Nephron progenitor cell (in vitro differentiated cells): ENCODE measurements around the gene CCDC69.

Experiments
- DNase-seq: peaks from one replicate; pipeline ENCODE4 v3.0.0; 2021
- H3K27ac Mint-ChIP-seq: 2 replicates; pipeline ENCODE4 v1.8.0; 2021; ENCODE audit warnings: mild to moderate bottlenecking, moderate library complexity, mixed read lengths
- H3K27me3 Mint-ChIP-seq: 2 replicates; pipeline ENCODE4 v1.8.0; 2021; ENCODE audit warnings: mild to moderate bottlenecking, low read depth, mixed read lengths; ENCODE audit not compliant: poor library complexity
- H3K36me3 Mint-ChIP-seq: 2 replicates; pipeline ENCODE4 v1.8.0; 2021; ENCODE audit warnings: low read depth, mixed read lengths
- H3K4me1 Mint-ChIP-seq: 2 replicates; pipeline ENCODE4 v1.8.0; 2021; ENCODE audit warnings: mixed read lengths
- H3K4me3 Mint-ChIP-seq: 2 replicates; pipeline ENCODE4 v1.8.0; 2021; ENCODE audit warnings: mild to moderate bottlenecking, moderate library complexity, mixed read lengths
- H3K9me3 Mint-ChIP-seq: 2 replicates; pipeline ENCODE4 v1.8.0; 2021; ENCODE audit warnings: mild to moderate bottlenecking, moderate library complexity, mixed read lengths
- CTCF ChIP-seq: fragments of 200-600 bp; sonication (generic); IDR thresholded peaks from 2 replicates; pipeline ENCODE4 v1.5.0; 2021; ENCODE audit warnings: antibody characterized with exemption

Gene CCDC69

GRCh38 chr5:151222054-151222789 lies 1.7 kb downstream of the CCDC69 start:
- peaks cover 38% of the 10 kb centered on the region for H3K4me1 Mint-ChIP-seq
- H3K27ac Mint-ChIP-seq = no peak overlapping the region
- no peak for DNase-seq
- TF ChIP-seq CTCF = no peak
- H3K9me3 Mint-ChIP-seq = no peaks in the 10 kb centered on the region
- H3K36me3 Mint-ChIP-seq = no peaks in the 10 kb centered on the region
- peak overlapping the region; percentile 86 for H3K4me3 Mint-ChIP-seq
- H3K27me3 Mint-ChIP-seq = peaks cover 38% of the 10 kb centered on the region

- no peaks in the 10 kb centered on the region for H3K36me3 Mint-ChIP-seq
- no peak for DNase-seq
- peaks cover 38% of the 10 kb centered on the region for H3K4me1 Mint-ChIP-seq
- H3K27ac Mint-ChIP-seq = no peak overlapping the region
- H3K27me3 Mint-ChIP-seq = peaks cover 38% of the 10 kb centered on the region
- no peak for TF ChIP-seq CTCF
- H3K4me3 Mint-ChIP-seq = no peak overlapping the region
- no peaks in the 10 kb centered on the region for H3K9me3 Mint-ChIP-seq
Observed at GRCh38 chr5:151221574-151221973, 2.3 kb downstream of the CCDC69 start.

DNA sequence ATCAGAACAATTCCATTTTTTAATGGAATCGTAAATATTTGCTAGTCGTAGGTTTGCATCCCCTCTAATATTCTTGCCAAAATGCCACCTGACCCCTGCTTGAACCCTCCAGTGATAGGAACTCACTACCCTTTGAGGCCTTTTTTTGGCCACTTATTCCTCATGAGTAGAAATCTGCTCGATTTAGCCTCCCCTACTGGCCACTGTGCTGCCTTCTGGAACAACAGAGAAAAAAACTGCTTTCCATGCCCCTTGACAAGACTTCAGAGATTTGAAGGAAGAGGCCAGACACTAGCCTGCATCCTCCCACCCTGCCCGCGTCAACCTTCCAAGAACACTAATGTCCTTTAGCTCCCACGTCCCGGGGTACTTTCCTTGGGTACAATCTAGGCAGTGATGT lies 4.1 kb downstream of the CCDC69 start:
- Mint-ChIP-seq H3K4me3 (no peak overlapping the region), H3K36me3 (no peaks in the 10 kb centered on the region), H3K9me3 (no peaks in the 10 kb centered on the region), H3K27ac (no peak overlapping the region), H3K27me3 (peaks cover 38% of the 10 kb centered on the region), H3K4me1 (peaks cover 47% of the 10 kb centered on the region)
- DNase-seq = no peak
- TF ChIP-seq CTCF = no peak

- Mint-ChIP-seq H3K4me1 (peaks cover 53% of the 10 kb centered on the region), H3K9me3 (no peaks in the 10 kb centered on the region), H3K27me3 (peaks cover 35% of the 10 kb centered on the region), H3K36me3 (no peaks in the 10 kb centered on the region), H3K27ac (no peak overlapping the region), H3K4me3 (no peak overlapping the region)
- TF ChIP-seq CTCF = no peak
- no peak for DNase-seq
Observed at GRCh38 chr5:151219138-151219537, 4.8 kb downstream of the CCDC69 start.

- H3K4me3 Mint-ChIP-seq = no peak overlapping the region
- no peak for DNase-seq
- peaks cover 57% of the 10 kb centered on the region for H3K4me1 Mint-ChIP-seq
- H3K36me3 Mint-ChIP-seq = no peaks in the 10 kb centered on the region
- H3K9me3 Mint-ChIP-seq = no peaks in the 10 kb centered on the region
- H3K27ac Mint-ChIP-seq = no peak overlapping the region
- H3K27me3 Mint-ChIP-seq = peaks cover 31% of the 10 kb centered on the region
- TF ChIP-seq CTCF = no peak
Observed at GRCh38 chr5:151218177-151218576, 5.7 kb downstream of the CCDC69 start.

DNA sequence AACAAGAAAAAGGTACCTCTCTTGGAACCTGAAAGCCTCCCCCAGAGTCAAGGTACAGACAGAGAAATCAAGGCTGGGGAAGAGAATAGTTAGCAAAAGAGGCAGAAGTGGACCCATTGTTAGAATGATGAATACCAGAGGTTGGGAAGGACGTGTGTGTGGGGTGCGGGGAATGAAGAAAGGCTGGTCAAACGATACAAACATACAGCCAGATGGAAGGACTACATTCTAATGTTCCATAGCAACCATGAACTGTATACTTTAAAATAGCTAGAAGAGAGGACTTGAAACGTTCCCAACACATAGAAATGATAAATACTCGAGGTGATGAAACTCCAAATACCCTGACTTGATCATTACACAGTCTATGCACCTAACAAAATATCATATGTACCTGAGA lies 7.1 kb downstream of the CCDC69 start:
- peaks cover 49% of the 10 kb centered on the region for H3K4me1 Mint-ChIP-seq
- H3K36me3 Mint-ChIP-seq = no peaks in the 10 kb centered on the region
- DNase-seq = no peak
- no peaks in the 10 kb centered on the region for H3K9me3 Mint-ChIP-seq
- TF ChIP-seq CTCF = no peak
- peaks cover 24% of the 10 kb centered on the region for H3K27me3 Mint-ChIP-seq
- no peak overlapping the region for H3K27ac Mint-ChIP-seq
- H3K4me3 Mint-ChIP-seq = no peak overlapping the region
